ENCODE results near the gene GPR25.

DNA sequence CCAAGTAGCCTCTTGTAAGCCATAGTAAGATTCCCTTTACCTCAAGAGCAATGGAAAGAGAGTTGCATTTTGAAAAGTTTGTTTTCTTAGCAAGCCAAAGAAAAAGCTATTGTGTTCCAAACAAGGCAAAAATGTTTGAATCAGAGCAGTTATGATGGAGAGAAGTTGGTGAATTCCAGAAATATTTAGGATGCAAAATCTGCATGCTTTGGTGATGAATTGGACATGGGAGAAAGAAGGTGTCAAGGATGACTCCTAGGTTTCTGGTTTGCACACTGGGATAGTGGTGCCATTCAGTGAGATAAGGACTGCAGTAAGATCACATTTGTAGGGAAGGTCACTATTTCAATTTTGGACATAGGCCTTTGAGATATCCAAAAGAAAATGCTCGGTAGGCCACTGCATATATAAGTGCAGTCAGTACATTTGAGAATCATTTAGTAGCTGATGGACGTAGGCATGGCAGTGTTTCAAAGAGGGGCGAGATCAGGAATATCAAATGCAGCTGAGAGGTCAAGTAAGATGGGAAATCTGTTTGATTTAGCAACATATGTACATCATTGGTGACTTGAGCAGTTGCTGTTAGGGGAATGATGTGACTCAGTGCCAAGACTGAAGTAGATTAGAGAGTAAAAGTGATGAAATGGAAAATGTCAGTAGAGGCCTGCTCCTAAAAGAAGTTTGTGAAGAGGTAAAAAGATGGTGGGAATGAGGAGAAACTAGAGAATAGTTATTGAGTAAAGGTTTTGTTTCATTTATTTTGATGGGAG lies 33.9 kb upstream of the GPR25 start:
- TF ChIP-seq CTCF (IDR thresholded peaks at IDR 0.05), result no peak
- no peak for TF ChIP-seq POLR2AphosphoS5 (IDR thresholded peaks at IDR 0.05)
